ENCODE data around the gene OSTM1. TPM values are rescaled to one million over a fixed set of nuclear protein-coding genes. Genes with fewer than 3 reads are reported as not detected.

Gene OSTM1
- total RNA-seq, 6 experiments from 2014 or later: 13.1 to 31.6 (median 19.7) TPM

- no peak overlapping the region for H3K4me3 ChIP-seq
- H3K27me3 ChIP-seq: no peaks in the 10 kb centered on the region
- no peak for TF ChIP-seq CTCF (IDR thresholded peaks at IDR 0.05)
- no peak for TF ChIP-seq POLR2A (IDR thresholded peaks at IDR 0.05)
- DNase-seq: no peak
- no peaks in the 10 kb centered on the region for H3K36me3 ChIP-seq
- no peak for ATAC-seq
- intact Hi-C loops (cut with DNase I): no loop called here
- no peaks in the 10 kb centered on the region for H3K4me1 ChIP-seq
- H3K9me3 ChIP-seq: no peaks in the 10 kb centered on the region
- WGBS (ENCODE audit: insufficient coverage, low coverage, low lambda C conversion rate, missing lambda C conversion rate): 81% methylated on average over 9 of the region's 9 CpGs
- no peak overlapping the region for H3K27ac ChIP-seq
These were observed 82.6 kb downstream of the OSTM1 start for GRCh38 chr6:107991772-107992550.

Small RNA genes lying within 50 kb of the gene (small RNA-seq; reads per million reads assigned to genes)
- gene RF00019: 0 reads per million in 2 experiments

Other genes with a start within 250 kb of the OSTM1 start
- 10 to 100 TPM; 22.7 to 81.9 (median 66.8) TPM for gene SEC63, start 116.5 kb downstream of the OSTM1 start, total RNA-seq
- not detected for gene NR2E1, start 91.3 kb upstream of the OSTM1 start, total RNA-seq
- 100 to 1,000 TPM in 4 of 6 experiments, 10 to 100 TPM in 2; 76.8 to 191 (median 111) TPM for gene SNX3, start 186.3 kb upstream of the OSTM1 start, total RNA-seq
- 1 to 10 TPM; 1.5 to 5.6 (median 4.6) TPM for gene AFG1L, start 220.3 kb upstream of the OSTM1 start, total RNA-seq